NCI-H187 treated with DMSO at 0.1 percent for 48 hours (cell line): ENCODE measurements around the gene DPEP3.

ENCODE experiments used
- DNase-seq: peaks from one replicate; lab custom pipeline; 2025; lab: John Stamatoyannopoulos, UW

DPEP3 gene

DNA sequence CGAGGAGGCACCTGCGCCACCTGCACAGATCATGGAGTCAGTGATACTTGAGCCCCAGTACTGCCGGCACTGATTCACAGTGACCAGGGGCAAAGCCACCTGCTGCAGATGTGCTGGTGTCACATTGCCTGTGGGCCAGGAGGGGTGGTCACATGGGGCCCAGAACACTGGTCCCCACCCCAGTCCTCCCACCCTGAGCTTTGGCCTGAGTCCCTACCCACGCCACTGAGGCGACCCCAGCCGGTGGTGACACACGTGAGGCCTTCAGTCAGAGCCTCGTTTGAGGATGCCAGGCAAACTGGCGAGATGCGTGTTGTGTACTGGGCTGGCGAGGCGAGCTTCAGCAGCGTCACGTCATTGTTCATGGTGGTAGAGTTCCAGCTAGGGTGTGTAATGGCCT lies 50.1 kb downstream of the DPEP3 start:
- DNase-seq = no peak

DNA sequence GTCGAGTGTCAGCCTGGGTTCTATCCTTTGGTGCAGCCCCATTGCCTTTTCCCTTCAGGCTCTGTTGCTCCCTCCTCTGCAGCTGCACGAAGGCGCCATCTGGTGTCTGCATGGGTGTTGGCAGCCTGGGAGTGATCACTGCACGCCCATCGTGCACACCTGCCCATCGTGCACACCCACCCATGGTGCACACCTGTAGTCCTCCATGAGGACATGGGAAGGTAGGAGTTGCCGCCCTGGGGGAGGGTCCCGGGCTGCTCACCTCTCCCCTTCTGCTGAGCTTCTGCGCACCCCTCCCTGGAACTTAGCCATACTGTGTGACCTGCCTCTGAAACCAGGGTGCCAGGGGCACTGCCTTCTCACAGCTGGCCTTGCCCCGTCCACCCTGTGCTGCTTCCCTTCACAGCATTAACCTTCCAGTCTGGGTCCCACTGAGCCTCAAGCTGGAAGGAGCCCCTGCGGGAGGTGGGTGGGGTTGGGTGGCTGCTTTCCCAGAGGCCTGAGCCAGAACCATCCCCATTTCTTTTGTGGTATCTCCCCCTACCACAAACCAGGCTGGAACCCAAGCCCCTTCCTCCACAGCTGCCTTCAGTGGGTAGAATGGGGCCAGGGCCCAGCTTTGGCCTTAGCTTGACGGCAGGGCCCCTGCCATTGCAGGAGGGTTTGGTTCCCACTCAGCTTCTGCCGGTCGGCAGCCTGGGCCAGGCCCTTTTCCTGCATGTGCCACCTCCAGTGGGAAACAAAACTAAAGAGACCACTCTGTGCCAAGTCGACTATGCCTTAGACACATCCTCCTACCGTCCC lies 51.5 kb downstream of the DPEP3 start:
- DNase-seq = no peak

GRCh38 chr16:67928147-67928546 lies 52.2 kb downstream of the DPEP3 start:
- no peak for DNase-seq

DNA sequence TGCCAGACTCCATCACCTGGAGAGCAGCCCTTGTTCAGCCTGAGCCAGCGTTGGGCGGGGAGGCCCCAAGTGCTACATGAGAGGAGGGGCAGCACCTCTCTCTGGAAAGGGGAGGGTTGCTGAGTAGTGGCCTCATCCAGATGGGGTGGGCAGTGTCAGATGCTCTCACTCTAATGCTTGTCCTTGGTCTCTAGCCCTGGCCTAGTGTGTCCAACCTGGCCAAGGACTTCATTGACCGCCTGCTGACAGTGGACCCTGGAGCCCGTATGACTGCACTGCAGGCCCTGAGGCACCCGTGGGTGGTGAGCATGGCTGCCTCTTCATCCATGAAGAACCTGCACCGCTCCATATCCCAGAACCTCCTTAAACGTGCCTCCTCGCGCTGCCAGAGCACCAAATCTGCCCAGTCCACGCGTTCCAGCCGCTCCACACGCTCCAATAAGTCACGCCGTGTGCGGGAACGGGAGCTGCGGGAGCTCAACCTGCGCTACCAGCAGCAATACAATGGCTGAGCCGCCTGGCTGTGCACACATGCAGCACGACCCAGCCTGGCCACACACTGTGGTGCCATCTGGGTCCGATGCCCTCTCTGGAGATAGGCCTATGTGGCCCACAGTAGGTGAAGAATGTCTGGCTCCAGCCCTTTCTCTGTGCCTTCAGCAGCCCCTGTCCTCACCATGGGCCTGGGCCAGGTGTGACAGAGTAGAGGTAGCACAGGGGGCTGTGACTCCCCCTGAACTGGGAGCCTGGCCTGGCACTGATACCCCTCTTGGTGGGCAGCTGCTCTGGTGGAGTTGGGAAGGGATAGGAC lies 53.0 kb downstream of the DPEP3 start:
- DNase-seq = no peak

DNA sequence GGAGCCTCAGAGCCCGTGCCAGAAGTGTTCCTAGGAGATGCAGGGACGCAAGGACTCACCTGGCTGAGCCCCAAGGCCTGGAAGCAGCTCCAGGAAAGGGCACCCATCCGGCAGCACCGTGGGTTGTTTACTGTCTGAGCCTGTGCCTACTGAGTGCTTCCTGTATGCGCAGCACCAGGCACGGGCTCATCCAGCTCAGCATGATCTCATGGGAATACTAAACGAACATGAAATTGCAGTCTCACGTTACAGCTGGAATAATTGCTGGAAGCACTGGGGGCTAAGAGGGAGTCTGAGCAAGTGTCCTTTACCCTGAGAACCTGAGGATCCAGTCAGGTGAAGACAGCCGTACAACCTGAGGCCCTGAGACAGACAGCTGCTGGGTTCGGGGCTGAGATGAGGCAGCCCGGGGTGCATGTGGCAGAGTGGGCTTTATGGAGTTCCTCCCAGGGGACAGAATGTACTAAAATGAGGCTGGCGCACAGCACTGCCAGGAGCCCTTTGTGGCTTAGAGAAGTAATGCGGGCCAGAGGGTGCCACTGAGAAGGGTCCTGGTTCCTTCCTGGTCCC lies 54.0 kb downstream of the DPEP3 start:
- DNase-seq = no peak
